ENCODE measurements around the gene TRAP1. TPM values are rescaled to one million over a fixed set of nuclear protein-coding genes. Genes with fewer than 3 reads are reported as not detected.

TRAP1 gene
- total and polyA plus RNA-seq, 4 donors = 78.3 to 148 (median 112) TPM

DNA sequence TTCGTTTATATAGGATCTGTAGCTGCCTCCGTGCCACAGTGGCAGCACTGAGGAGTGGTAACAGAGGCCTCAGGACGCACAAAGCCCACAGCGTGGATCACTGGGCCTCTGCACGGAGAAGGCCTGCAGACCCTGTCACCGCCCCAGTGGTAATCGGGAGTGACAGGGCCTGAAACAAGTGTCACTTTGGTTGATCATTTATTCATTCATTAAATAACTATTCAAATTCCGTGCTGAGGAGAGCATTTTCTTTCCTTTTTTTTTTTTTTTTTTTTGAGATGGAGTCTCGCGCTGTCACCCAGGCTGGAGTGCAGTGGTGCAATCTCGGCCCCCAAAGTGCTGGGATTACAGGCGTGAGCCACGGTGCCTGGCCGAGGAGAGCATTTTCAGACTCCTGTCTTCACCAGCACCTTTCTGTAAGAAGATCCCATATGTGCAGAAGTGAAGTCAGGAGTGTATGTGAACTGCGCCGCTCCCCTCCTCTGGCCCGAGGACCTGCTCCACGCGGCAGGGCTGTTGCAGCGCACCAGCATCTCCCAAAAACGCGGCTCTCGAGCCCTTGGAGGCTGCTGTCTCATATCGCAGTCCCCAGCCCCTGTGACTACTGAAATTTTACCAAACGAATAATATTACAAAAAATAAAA, 44.9 kb upstream of the TRAP1 start:
- peaks cover 11 to 64% (median 45%) of the 10 kb centered on the region in 4 donors for H3K36me3 ChIP-seq (ENCODE audit: control insufficient read depth in 4 of 4, insufficient read depth in 3 of 4, low read depth in 1 of 4, low read length in 3 of 4)
- H3K4me3 ChIP-seq (ENCODE audit: low read depth in 1 of 3, low read length in 3 of 3) = no peak overlapping the region
- H3K27ac ChIP-seq (ENCODE audit: low read depth in 1 of 2, low read length in 2 of 2) = no peak overlapping the region
- H3K27me3 ChIP-seq (ENCODE audit: control insufficient read depth in 4 of 4, insufficient read depth in 4 of 4, low read length in 3 of 4) = no peaks in the 10 kb centered on the region
- H3K4me1 ChIP-seq (ENCODE audit: control insufficient read depth in 4 of 4, insufficient read depth in 4 of 4, low read length in 3 of 4) = no peaks in the 10 kb centered on the region
- 95% methylated on average over 25 of the region's 25 CpGs for WGBS
- no peak overlapping the region for H3K9ac ChIP-seq (ENCODE audit: low read depth in 1 of 2, low read length in 2 of 2)
- no peaks in the 10 kb centered on the region for H3K9me3 ChIP-seq (ENCODE audit: control insufficient read depth in 4 of 4, low read length in 3 of 4)
- DNase-seq (ENCODE audit: low spot score) = no peak
- TF ChIP-seq YY1 (IDR thresholded peaks at IDR 0.05) (no peak), RXRA (IDR thresholded peaks at IDR 0.05) (no peak), FOXA1 (IDR thresholded peaks at IDR 0.05) (no peak), EGR1 (IDR thresholded peaks at IDR 0.05; ENCODE audit: low read depth in 2 of 2) (no peak)
- TF ChIP-seq, protein P1, sequence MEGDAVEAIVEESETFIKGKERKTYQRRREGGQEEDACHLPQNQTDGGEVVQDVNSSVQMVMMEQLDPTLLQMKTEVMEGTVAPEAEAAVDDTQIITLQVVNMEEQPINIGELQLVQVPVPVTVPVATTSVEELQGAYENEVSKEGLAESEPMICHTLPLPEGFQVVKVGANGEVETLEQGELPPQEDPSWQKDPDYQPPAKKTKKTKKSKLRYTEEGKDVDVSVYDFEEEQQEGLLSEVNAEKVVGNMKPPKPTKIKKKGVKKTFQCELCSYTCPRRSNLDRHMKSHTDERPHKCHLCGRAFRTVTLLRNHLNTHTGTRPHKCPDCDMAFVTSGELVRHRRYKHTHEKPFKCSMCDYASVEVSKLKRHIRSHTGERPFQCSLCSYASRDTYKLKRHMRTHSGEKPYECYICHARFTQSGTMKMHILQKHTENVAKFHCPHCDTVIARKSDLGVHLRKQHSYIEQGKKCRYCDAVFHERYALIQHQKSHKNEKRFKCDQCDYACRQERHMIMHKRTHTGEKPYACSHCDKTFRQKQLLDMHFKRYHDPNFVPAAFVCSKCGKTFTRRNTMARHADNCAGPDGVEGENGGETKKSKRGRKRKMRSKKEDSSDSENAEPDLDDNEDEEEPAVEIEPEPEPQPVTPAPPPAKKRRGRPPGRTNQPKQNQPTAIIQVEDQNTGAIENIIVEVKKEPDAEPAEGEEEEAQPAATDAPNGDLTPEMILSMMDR (IDR thresholded peaks at IDR 0.05; ENCODE audit: low read depth, low read length, missing input control) = no peak

DNA sequence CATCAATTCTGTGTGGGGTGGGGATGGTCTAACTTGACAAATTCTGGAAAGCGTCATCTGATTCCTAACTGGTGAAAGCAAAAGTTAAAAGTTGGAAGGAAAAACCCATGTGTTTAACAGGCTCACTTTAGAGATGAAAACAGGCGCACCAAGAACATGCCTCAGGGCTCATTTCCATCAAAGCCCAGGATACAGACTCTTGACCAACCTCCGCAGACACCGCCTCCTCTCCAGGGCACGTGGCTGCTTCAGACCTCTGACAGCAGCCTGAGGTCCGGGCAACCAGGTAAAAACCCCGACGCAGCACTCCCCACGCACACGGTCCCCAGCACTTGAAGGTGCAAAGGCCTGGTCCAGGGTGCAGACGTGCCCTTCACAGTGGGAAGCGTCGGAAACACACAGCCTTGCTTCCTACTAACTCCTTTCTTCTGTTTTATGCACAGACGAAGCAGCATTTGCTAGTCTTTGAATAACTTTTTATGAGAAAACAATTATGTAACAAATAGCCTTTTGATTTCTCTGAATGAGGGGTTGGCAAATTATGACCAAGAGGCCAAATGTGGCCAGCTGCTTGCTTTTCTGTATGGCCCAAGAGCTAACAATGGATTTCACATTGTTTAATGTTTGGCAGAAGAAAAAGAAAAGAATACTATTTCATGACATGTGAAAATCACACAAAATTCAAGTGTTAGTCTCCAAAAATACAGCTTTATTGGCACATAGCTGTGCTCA, 44.2 kb upstream of the TRAP1 start:
- no peak for TF ChIP-seq RXRA (IDR thresholded peaks at IDR 0.05)
- TF ChIP-seq GABPA (IDR thresholded peaks at IDR 0.05 in 1 of 2, conservative IDR thresholded peaks at IDR 0.05 in 1 of 2) = no peak
- TF ChIP-seq, protein P2, sequence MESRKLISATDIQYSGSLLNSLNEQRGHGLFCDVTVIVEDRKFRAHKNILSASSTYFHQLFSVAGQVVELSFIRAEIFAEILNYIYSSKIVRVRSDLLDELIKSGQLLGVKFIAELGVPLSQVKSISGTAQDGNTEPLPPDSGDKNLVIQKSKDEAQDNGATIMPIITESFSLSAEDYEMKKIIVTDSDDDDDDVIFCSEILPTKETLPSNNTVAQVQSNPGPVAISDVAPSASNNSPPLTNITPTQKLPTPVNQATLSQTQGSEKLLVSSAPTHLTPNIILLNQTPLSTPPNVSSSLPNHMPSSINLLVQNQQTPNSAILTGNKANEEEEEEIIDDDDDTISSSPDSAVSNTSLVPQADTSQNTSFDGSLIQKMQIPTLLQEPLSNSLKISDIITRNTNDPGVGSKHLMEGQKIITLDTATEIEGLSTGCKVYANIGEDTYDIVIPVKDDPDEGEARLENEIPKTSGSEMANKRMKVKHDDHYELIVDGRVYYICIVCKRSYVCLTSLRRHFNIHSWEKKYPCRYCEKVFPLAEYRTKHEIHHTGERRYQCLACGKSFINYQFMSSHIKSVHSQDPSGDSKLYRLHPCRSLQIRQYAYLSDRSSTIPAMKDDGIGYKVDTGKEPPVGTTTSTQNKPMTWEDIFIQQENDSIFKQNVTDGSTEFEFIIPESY (IDR thresholded peaks at IDR 0.05) = no peak
- no peak for TF ChIP-seq NR2F2 (IDR thresholded peaks at IDR 0.05)
- TF ChIP-seq, protein P3, sequence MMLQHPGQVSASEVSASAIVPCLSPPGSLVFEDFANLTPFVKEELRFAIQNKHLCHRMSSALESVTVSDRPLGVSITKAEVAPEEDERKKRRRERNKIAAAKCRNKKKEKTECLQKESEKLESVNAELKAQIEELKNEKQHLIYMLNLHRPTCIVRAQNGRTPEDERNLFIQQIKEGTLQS (IDR thresholded peaks at IDR 0.05) = no peak
- no peak for TF ChIP-seq HNF4G (IDR thresholded peaks at IDR 0.05)
- TF ChIP-seq YY1 (IDR thresholded peaks at IDR 0.05) = no peak
- no peak for TF ChIP-seq TAF1 (conservative IDR thresholded peaks at IDR 0.05)
- TF ChIP-seq FOXA1 (IDR thresholded peaks at IDR 0.05) = no peak
- TF ChIP-seq, protein P4, sequence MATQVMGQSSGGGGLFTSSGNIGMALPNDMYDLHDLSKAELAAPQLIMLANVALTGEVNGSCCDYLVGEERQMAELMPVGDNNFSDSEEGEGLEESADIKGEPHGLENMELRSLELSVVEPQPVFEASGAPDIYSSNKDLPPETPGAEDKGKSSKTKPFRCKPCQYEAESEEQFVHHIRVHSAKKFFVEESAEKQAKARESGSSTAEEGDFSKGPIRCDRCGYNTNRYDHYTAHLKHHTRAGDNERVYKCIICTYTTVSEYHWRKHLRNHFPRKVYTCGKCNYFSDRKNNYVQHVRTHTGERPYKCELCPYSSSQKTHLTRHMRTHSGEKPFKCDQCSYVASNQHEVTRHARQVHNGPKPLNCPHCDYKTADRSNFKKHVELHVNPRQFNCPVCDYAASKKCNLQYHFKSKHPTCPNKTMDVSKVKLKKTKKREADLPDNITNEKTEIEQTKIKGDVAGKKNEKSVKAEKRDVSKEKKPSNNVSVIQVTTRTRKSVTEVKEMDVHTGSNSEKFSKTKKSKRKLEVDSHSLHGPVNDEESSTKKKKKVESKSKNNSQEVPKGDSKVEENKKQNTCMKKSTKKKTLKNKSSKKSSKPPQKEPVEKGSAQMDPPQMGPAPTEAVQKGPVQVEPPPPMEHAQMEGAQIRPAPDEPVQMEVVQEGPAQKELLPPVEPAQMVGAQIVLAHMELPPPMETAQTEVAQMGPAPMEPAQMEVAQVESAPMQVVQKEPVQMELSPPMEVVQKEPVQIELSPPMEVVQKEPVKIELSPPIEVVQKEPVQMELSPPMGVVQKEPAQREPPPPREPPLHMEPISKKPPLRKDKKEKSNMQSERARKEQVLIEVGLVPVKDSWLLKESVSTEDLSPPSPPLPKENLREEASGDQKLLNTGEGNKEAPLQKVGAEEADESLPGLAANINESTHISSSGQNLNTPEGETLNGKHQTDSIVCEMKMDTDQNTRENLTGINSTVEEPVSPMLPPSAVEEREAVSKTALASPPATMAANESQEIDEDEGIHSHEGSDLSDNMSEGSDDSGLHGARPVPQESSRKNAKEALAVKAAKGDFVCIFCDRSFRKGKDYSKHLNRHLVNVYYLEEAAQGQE (IDR thresholded peaks at IDR 0.05) = no peak
- TF ChIP-seq, protein P5, sequence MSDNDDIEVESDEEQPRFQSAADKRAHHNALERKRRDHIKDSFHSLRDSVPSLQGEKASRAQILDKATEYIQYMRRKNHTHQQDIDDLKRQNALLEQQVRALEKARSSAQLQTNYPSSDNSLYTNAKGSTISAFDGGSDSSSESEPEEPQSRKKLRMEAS (IDR thresholded peaks at IDR 0.05) = no peak
- no peak for TF ChIP-seq SP1 (IDR thresholded peaks at IDR 0.05)
- WGBS = 92% methylated on average over 14 of the region's 14 CpGs
- H3K36me3 ChIP-seq (ENCODE audit: control insufficient read depth in 4 of 4, insufficient read depth in 3 of 4, low read depth in 1 of 4, low read length in 3 of 4) = peaks cover 11 to 63% (median 45%) of the 10 kb centered on the region in 4 donors

More for the DNA sequence above, 44.2 kb upstream of the TRAP1 start:
- peaks cover 0 to 3% (median 0%) of the 10 kb centered on the region in 4 donors for H3K4me1 ChIP-seq (ENCODE audit: control insufficient read depth in 4 of 4, insufficient read depth in 4 of 4, low read length in 3 of 4)
- no peaks in the 10 kb centered on the region for H3K9me3 ChIP-seq (ENCODE audit: control insufficient read depth in 4 of 4, low read length in 3 of 4)
- H3K9ac ChIP-seq (ENCODE audit: low read depth in 1 of 2, low read length in 2 of 2) = no peak overlapping the region
- H3K27me3 ChIP-seq (ENCODE audit: control insufficient read depth in 4 of 4, insufficient read depth in 4 of 4, low read length in 3 of 4) = no peaks in the 10 kb centered on the region
- no peak for DNase-seq (ENCODE audit: low spot score)
- no peak overlapping the region for H3K4me3 ChIP-seq (ENCODE audit: low read depth in 1 of 3, low read length in 3 of 3)
- no peak overlapping the region for H3K27ac ChIP-seq (ENCODE audit: low read depth in 1 of 2, low read length in 2 of 2)

Data from liver (tissue), 9 donors.